ENCODE results near the gene SLC22A13. TPM values are rescaled to one million over a fixed set of nuclear protein-coding genes. Genes with fewer than 3 reads are reported as not detected.

Gene SLC22A13
- total RNA-seq, 1 donor from 2014 or later: 0.51 TPM

DNA sequence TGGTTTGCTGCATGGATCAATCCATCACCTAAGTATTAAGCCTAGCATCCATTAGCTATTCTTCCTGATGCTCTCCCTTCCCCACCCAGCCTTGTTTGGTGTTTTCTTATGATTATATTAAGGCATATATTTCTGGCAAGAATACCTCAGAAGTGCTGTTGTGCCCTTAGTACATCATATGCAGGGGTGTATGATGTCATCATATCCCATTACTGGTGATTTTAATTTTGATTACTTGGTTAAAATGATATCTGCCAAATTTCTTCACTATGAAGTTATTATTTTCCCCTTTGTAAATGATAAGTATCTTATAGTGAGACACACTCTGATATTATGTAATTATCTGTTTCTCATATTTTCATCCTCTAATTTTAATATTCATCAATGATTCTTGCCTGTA lies 31.9 kb downstream of the SLC22A13 start:
- Mint-ChIP-seq H3K9me3 (no peaks in the 10 kb centered on the region), H3K27me3 (peaks cover 13% of the 10 kb centered on the region), H3K4me3 (no peak overlapping the region), H3K36me3 (ENCODE audit: low read depth) (no peaks in the 10 kb centered on the region), H3K27ac (no peak overlapping the region), H3K4me1 (no peaks in the 10 kb centered on the region)
- intact Hi-C loops (cut with micrococcal nuclease): loop anchor here (5.0 kb wide), 1 partner anchor 160 kb away; the partner anchor contains the start of genes ACAA1 and MYD88
- ChIA-PET POLR2A (interaction anchor here (0.5 to 0.7 kb wide), 2 partner anchors 12 to 179 kb away, joined by 3 read pairs; no protein-coding TSS in a partner anchor), CTCF (interaction anchor here (0.6 to 3.7 kb wide), 8 partner anchors 11 to 323 kb away, joined by 3 to 32 read pairs (median 4); no protein-coding TSS in a partner anchor)
- no peak for ATAC-seq (ENCODE audit: low read depth)
- DNase-seq: no peak
- TF ChIP-seq, protein P1, sequence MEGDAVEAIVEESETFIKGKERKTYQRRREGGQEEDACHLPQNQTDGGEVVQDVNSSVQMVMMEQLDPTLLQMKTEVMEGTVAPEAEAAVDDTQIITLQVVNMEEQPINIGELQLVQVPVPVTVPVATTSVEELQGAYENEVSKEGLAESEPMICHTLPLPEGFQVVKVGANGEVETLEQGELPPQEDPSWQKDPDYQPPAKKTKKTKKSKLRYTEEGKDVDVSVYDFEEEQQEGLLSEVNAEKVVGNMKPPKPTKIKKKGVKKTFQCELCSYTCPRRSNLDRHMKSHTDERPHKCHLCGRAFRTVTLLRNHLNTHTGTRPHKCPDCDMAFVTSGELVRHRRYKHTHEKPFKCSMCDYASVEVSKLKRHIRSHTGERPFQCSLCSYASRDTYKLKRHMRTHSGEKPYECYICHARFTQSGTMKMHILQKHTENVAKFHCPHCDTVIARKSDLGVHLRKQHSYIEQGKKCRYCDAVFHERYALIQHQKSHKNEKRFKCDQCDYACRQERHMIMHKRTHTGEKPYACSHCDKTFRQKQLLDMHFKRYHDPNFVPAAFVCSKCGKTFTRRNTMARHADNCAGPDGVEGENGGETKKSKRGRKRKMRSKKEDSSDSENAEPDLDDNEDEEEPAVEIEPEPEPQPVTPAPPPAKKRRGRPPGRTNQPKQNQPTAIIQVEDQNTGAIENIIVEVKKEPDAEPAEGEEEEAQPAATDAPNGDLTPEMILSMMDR (IDR thresholded peaks at IDR 0.05): no peak

DNA sequence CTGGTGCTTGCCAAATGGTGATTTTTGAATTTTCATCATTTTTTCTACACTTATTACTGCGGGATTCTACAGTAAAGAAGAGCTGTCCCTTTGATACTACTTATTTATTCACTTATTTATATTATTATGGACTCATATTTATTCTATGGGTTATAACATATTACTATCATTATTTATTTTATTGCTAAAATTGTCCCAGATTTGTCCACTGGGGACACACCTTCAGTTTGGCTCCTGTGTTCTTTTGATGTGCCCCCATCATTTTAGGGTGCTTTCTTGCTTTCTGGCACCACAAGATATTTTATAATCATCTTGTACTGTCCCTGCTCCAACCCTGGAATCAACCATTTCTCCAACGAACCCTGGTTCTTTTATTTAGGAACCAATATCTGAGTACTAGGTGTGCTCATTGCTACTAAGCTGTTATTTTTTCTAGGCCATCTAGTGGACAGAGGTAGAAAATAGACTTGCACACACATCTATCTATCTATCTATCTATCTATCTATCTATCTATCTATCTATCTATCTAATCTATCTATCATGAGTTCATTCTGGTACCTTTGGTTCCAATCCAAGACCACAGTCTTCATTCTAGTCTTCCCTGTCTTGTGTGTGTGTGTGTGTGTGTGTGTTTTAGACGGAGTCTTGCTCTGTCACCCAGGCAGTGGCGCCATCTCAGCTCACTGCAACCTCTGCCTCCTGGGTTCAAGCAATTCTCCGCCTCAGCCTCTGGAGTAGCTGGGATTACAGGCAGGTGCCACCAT lies 32.5 kb downstream of the SLC22A13 start:
- POLR2A ChIA-PET: interaction anchor here (0.5 to 0.7 kb wide), 2 partner anchors 12 to 180 kb away, joined by 3 read pairs; no protein-coding TSS in a partner anchor
- ATAC-seq (ENCODE audit: low read depth): no peak

DNA sequence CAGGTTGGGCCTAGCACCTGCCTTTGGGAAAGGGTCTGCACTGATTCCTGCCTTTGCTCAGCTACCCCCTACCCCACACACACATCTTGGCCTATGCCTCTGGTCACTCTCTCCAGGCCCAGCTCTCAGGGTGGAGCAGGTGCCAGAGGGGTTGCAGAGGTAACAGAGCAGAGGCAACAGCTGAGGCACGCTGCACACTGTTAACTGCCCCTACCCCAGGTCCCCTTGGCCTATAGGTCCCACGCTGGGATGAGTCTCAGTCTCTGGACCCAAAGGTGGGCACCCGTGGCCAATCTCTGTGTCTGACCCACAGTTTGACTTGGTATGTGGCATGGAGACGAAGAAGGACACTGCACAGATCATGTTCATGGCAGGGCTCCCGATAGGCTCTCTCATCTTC lies 41.3 kb downstream of the SLC22A13 start:
- DNase-seq (no peak), ATAC-seq (ENCODE audit: low read depth) (no peak)
- TF ChIP-seq, protein P1 (IDR thresholded peaks at IDR 0.05): no peak
- POLR2A ChIA-PET: no interaction called here
- H3K4me1 Mint-ChIP-seq: no peaks in the 10 kb centered on the region
- H3K27ac Mint-ChIP-seq: no peak overlapping the region
- peaks cover 7% of the 10 kb centered on the region for H3K9me3 Mint-ChIP-seq
- peaks cover 11% of the 10 kb centered on the region for H3K27me3 Mint-ChIP-seq
- CTCF ChIA-PET: no interaction called here
- no peak overlapping the region for H3K4me3 Mint-ChIP-seq
- intact Hi-C loops (cut with micrococcal nuclease): no loop called here
- no peaks in the 10 kb centered on the region for H3K36me3 Mint-ChIP-seq (ENCODE audit: low read depth)

More for the DNA sequence above, 32.5 kb downstream of the SLC22A13 start:
- no peaks in the 10 kb centered on the region for H3K36me3 Mint-ChIP-seq (ENCODE audit: low read depth)
- H3K9me3 Mint-ChIP-seq: no peaks in the 10 kb centered on the region
- no peak overlapping the region for H3K4me3 Mint-ChIP-seq
- no peaks in the 10 kb centered on the region for H3K4me1 Mint-ChIP-seq
- intact Hi-C loops (cut with micrococcal nuclease): loop anchor here (1.0 to 5.0 kb wide), 3 partner anchors 161 to 324 kb away; partner anchors contain the start of genes ACAA1 and MYD88
- no peak for DNase-seq
- H3K27me3 Mint-ChIP-seq: peaks cover 14% of the 10 kb centered on the region
- TF ChIP-seq, protein P1 (IDR thresholded peaks at IDR 0.05): no peak
- CTCF ChIA-PET: interaction anchor here (0.6 to 3.7 kb wide), 8 partner anchors 11 to 324 kb away, joined by 3 to 32 read pairs (median 3); partner anchors contain the start of gene DLEC1
- no peak overlapping the region for H3K27ac Mint-ChIP-seq

DNA sequence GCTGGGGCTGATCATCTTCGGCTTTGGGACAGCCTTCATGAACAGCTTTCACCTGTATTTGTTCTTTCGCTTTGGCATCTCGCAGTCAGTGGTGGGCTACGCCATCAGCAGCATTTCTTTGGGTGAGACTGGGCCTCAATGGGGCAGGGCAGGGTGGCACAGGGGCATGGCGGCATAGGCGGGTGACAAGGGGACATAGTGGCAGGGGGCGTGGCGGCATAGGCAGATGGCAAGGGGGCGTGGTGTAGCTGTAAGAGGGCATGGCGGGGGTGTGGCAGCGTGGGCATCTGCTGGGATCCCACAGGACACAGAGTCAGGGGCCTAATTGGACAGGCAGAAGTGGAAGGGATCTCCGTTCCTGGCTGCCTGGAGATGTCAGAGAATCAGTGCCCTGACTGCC lies 42.0 kb downstream of the SLC22A13 start:
- DNase-seq (no peak), ATAC-seq (ENCODE audit: low read depth) (no peak)
- POLR2A ChIA-PET: no interaction called here
- Mint-ChIP-seq H3K4me3 (no peak overlapping the region), H3K36me3 (ENCODE audit: low read depth) (no peaks in the 10 kb centered on the region), H3K9me3 (peaks cover 7% of the 10 kb centered on the region), H3K27ac (no peak overlapping the region), H3K4me1 (no peaks in the 10 kb centered on the region), H3K27me3 (peaks cover 11% of the 10 kb centered on the region)
- intact Hi-C loops (cut with micrococcal nuclease): no loop called here
- TF ChIP-seq, protein P1 (IDR thresholded peaks at IDR 0.05): no peak
- CTCF ChIA-PET: no interaction called here

DNA sequence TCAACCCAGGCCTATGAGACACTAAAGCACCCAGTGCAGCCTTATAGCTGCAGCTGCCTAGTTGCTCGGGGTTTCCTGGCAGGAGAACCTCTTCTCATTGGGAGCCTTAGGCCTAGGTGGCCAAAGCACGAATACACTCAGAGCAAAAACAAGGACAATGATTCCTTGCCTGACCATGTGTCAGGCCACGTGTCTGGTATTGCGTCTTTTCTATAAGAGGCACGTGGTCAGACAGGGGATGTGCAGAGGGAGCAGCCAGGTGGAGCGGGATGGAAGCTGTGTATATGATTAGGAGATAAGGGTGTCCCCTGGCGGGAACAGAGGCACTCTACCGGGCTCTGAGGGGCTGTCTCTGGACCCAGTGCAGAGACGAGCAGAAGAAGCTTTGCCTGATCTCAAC lies 42.8 kb downstream of the SLC22A13 start:
- TF ChIP-seq, protein P1 (IDR thresholded peaks at IDR 0.05): no peak
- Mint-ChIP-seq H3K4me1 (no peaks in the 10 kb centered on the region), H3K9me3 (peaks cover 7% of the 10 kb centered on the region), H3K27ac (no peak overlapping the region), H3K36me3 (ENCODE audit: low read depth) (no peaks in the 10 kb centered on the region), H3K27me3 (peaks cover 9% of the 10 kb centered on the region), H3K4me3 (no peak overlapping the region)
- ATAC-seq (ENCODE audit: low read depth): no peak
- POLR2A ChIA-PET: no interaction called here
- CTCF ChIA-PET: interaction anchor here (1.0 kb wide), 1 partner anchor 10 kb away, joined by 3 read pairs; no protein-coding TSS in a partner anchor
- no peak for DNase-seq
- intact Hi-C loops (cut with micrococcal nuclease): no loop called here

Data from activated B cell treated with CpG ODN at 0.5 μM for 24 hours (primary cell).